CD4-positive, alpha-beta T cell (primary cell): ENCODE measurements around the gene PAPLN. TPM values are rescaled to one million over a fixed set of nuclear protein-coding genes. Genes with fewer than 3 reads are reported as not detected.

ENCODE experiments used
- ATAC-seq: fragments of 200-7000 bp; cut with Tn5 transposase; one replicate; pipeline ENCODE4 v1.10.0; 2022; ENCODE audit warnings: mild to moderate bottlenecking; ENCODE audit not compliant: poor library complexity
- CTCF ChIA-PET: fragments of 350-600 bp; sonication (Branson Sonifier 250); formaldehyde crosslinking; loops from one replicate; lab custom pipeline; 2021; ENCODE audit warnings: antibody characterized with exemption, inconsistent platforms; lab: Charles Lee
- POLR2A ChIA-PET: fragments of 350-600 bp; sonication (Branson Sonifier 250); formaldehyde crosslinking; loops from one replicate; lab custom pipeline; 2021; ENCODE audit warnings: antibody characterized with exemption, inconsistent platforms; lab: Charles Lee
- DNase-seq, 14 experiments: peaks; one replicate each; pipeline ENCODE4 v3.0.0-alpha.2; 2013 to 2020; ENCODE audit warnings: mixed read lengths in 2 of 14
- H3K27ac ChIP-seq, 2 donors: one replicate each; pipeline versions ENCODE4 v1.5.1 to v1.7.0; 2013; ENCODE audit warnings: low read length in 2 of 2, low read depth in 1 of 2, mild to moderate bottlenecking in 1 of 2
- H3K27me3 ChIP-seq, 2 experiments: 1 replicate in 1 of 2; 2 replicates in 1 of 2; pipeline versions ENCODE4 v1.6.1 to v1.7.0; 2013; ENCODE audit warnings: low read length in 2 of 2, control low read depth in 1 of 2, mild to moderate bottlenecking in 1 of 2, moderate library complexity in 1 of 2; ENCODE audit not compliant: insufficient read depth in 2 of 2, control insufficient read depth in 1 of 2
- H3K36me3 ChIP-seq: one replicate; pipeline ENCODE4 v1.6.1; 2013; ENCODE audit warnings: low read length, control low read depth; ENCODE audit not compliant: insufficient read depth
- H3K4me1 ChIP-seq: one replicate; pipeline ENCODE4 v1.6.1; 2013; ENCODE audit warnings: low read length, control low read depth; ENCODE audit not compliant: insufficient read depth
- H3K4me3 ChIP-seq: one replicate; pipeline ENCODE4 v1.5.1; 2013; ENCODE audit warnings: mild to moderate bottlenecking, low read length, moderate library complexity
- H3K9me3 ChIP-seq, 2 experiments: 1 replicate in 1 of 2; 2 replicates in 1 of 2; pipeline versions ENCODE4 v1.6.1 to v1.7.0; 2013; ENCODE audit warnings: low read length in 2 of 2, mild to moderate bottlenecking in 2 of 2, control low read depth in 1 of 2, moderate library complexity in 1 of 2; ENCODE audit not compliant: control insufficient read depth in 1 of 2, insufficient read depth in 1 of 2
- H3K27ac Mint-ChIP-seq: one replicate; pipeline ENCODE4 v1.8.0; 2020; ENCODE audit warnings: mixed read lengths
- H3K27me3 Mint-ChIP-seq: one replicate; pipeline ENCODE4 v1.8.0; 2021; ENCODE audit warnings: mixed read lengths
- H3K36me3 Mint-ChIP-seq: one replicate; pipeline ENCODE4 v1.8.0; 2021; ENCODE audit warnings: low read depth, mixed read lengths
- H3K4me1 Mint-ChIP-seq: one replicate; pipeline ENCODE4 v1.8.0; 2021; ENCODE audit warnings: low read depth, mixed read lengths
- H3K4me3 Mint-ChIP-seq: one replicate; pipeline ENCODE4 v1.8.0; 2020; ENCODE audit warnings: mild to moderate bottlenecking, mixed read lengths
- H3K9me3 Mint-ChIP-seq: one replicate; pipeline ENCODE4 v1.8.0; 2020; ENCODE audit warnings: mixed read lengths
- intact Hi-C, 2 experiments: fragments of 100-400 bp; cut with DNase I in 1 of 2; cut with micrococcal nuclease in 1 of 2; formaldehyde crosslinking; loops; one replicate each; pipeline versions ENCODE4 v1.15.1 to v1.9.0; 2023 to 2025; cut with DNase I, micrococcal nuclease
- total RNA-seq, 174 experiments: library from RNA in 2 of 174; stranded (reverse) in 2 of 174; gene quantifications; one replicate each; pipeline ENCODE4 v1.2.3 and lab custom pipeline; 2021 to 2026
- TF ChIP-seq, protein P1 (sequence below): fragments of 200-600 bp; IDR thresholded peaks from one replicate; pipeline ENCODE4 v1.8.0; 2022; ENCODE audit warnings: antibody characterized with exemption, mild to moderate bottlenecking

PAPLN gene
- total RNA-seq, 2 experiments from 2014 or later: 0.05 to 0.14 TPM

DNA sequence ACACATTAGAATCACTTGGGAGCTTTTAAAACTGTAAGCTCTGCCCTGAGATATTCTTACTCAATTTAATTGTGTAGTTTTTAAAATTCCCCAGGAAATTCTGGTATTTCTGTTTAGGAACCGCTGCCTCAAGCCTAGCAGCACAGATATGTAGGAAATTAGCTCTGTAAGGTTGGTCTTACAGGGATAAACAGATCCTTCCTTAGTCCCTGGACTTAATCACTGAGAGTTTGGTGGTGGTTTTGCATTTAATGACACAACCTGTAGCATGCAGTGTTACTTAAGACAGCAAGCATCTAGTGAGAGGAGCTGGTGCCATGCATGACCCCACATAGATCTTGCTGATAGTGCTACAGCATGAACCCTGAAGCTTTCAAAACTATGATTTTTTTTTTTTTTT lies 19.9 kb upstream of the PAPLN start:
- Histone ChIP-seq H3K4me1 (no peaks in the 10 kb centered on the region), H3K4me3 (no peak overlapping the region), H3K27ac (no peak overlapping the region), H3K36me3 (peaks cover 74% of the 10 kb centered on the region), H3K27me3 (no peaks in the 10 kb centered on the region), H3K9me3 (no peaks in the 10 kb centered on the region)
- TF ChIP-seq, protein P1, sequence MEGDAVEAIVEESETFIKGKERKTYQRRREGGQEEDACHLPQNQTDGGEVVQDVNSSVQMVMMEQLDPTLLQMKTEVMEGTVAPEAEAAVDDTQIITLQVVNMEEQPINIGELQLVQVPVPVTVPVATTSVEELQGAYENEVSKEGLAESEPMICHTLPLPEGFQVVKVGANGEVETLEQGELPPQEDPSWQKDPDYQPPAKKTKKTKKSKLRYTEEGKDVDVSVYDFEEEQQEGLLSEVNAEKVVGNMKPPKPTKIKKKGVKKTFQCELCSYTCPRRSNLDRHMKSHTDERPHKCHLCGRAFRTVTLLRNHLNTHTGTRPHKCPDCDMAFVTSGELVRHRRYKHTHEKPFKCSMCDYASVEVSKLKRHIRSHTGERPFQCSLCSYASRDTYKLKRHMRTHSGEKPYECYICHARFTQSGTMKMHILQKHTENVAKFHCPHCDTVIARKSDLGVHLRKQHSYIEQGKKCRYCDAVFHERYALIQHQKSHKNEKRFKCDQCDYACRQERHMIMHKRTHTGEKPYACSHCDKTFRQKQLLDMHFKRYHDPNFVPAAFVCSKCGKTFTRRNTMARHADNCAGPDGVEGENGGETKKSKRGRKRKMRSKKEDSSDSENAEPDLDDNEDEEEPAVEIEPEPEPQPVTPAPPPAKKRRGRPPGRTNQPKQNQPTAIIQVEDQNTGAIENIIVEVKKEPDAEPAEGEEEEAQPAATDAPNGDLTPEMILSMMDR: no peak
- DNase-seq (no peak), ATAC-seq (no peak)
- Mint-ChIP-seq H3K9me3 (no peaks in the 10 kb centered on the region), H3K36me3 (peaks cover 90% of the 10 kb centered on the region), H3K4me1 (no peaks in the 10 kb centered on the region), H3K27ac (no peak overlapping the region), H3K4me3 (no peak overlapping the region), H3K27me3 (no peaks in the 10 kb centered on the region)
- POLR2A ChIA-PET: no interaction called here
- CTCF ChIA-PET: no interaction called here
- intact Hi-C loops: no loop called here

DNA sequence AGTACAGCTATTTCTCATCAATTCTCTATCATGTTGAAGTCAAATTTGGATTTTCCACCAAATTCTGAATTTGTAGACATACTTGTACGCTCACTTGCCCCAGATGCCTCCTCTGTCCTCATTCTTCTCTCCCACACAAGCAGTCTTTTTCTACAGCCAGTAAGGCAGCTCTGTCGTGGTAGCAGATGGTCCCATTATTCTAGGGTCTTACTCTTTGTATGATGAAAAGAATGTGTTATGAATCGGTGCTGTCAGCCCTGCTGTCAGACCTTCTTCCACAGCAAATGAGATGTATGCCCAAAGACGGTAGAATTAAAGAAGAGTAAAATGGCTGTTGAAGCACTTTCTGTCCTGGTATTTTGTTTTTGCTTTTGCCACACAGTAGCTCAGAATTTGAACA lies 17.2 kb upstream of the PAPLN start:
- Histone ChIP-seq H3K9me3 (no peaks in the 10 kb centered on the region), H3K4me3 (no peak overlapping the region), H3K4me1 (no peaks in the 10 kb centered on the region), H3K27ac (no peak overlapping the region), H3K36me3 (peaks cover 60% of the 10 kb centered on the region), H3K27me3 (no peaks in the 10 kb centered on the region)
- Mint-ChIP-seq H3K27ac (no peak overlapping the region), H3K36me3 (peaks cover 88% of the 10 kb centered on the region), H3K4me1 (peaks cover 4% of the 10 kb centered on the region), H3K4me3 (no peak overlapping the region), H3K9me3 (no peaks in the 10 kb centered on the region), H3K27me3 (no peaks in the 10 kb centered on the region)
- ChIA-PET CTCF (no interaction called here), POLR2A (no interaction called here)
- DNase-seq (no peak), ATAC-seq (no peak)
- TF ChIP-seq, protein P1: no peak
- intact Hi-C loops: no loop called here

DNA sequence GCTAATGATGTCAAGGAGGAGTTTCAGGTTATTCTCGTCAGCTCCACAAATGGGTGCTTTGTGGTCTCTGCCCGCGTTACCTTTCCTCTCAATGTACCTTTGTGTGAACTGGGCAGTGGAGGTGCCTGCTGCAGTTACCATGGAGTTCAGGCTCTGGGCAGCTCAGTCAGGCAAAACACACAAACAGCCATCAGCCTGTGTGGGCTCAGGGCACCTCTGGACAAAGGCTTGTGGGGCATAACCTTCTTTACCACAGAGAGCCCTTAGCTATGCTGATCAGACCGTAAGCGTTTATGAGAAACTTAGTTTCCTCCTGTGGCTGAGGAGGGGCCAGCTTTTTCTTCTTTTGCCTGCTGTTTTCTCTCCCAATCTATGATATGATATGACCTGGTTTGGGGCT lies 16.7 kb upstream of the PAPLN start:
- intact Hi-C loops: no loop called here
- Histone ChIP-seq H3K36me3 (peaks cover 59% of the 10 kb centered on the region), H3K4me1 (no peaks in the 10 kb centered on the region), H3K27ac (no peak overlapping the region), H3K4me3 (no peak overlapping the region), H3K9me3 (no peaks in the 10 kb centered on the region), H3K27me3 (no peaks in the 10 kb centered on the region)
- DNase-seq (no peak), ATAC-seq (no peak)
- TF ChIP-seq, protein P1: no peak
- H3K36me3 Mint-ChIP-seq: peaks cover 88% of the 10 kb centered on the region
- peaks cover 4% of the 10 kb centered on the region for H3K4me1 Mint-ChIP-seq
- POLR2A ChIA-PET: no interaction called here
- no peak overlapping the region for H3K4me3 Mint-ChIP-seq
- CTCF ChIA-PET: no interaction called here
- no peaks in the 10 kb centered on the region for H3K27me3 Mint-ChIP-seq
- H3K27ac Mint-ChIP-seq: no peak overlapping the region
- no peaks in the 10 kb centered on the region for H3K9me3 Mint-ChIP-seq
